ENCODE data around the gene SLC51A. TPM values are rescaled to one million over a fixed set of nuclear protein-coding genes. Genes with fewer than 3 reads are reported as not detected.

The SLC51A gene
- total and polyA plus RNA-seq, 2 donors (not counting 3 experiments of a cell fraction or from before 2014, with no cell fraction given) = not detected

DNA sequence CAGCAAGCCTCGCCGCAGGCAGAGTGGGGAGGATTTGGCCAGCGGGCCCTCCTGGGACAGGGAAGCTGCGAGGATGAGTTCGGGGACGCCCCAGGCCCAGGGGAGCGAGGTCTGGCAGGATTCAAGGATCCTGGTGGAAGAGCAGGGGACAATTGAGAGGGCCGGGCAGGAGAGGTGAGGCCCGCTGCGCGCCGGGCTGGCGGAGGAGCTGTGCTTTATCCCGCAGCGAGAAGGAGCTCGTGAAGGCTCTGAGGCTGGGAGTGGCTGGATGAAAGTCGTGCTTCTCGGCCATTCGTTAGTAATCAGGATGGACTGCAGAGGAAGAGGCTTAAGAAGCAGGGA is 3.6 kb downstream of the SLC51A start:
- dilution Hi-C loops (cut with MboI; ENCODE audit: extremely low pct_ligation_motif_present, low sequenced_read_pairs) (no loop called here), intact Hi-C loops (cut with micrococcal nuclease) (no loop called here)
- H3K27me3 ChIP-seq (ENCODE audit: control insufficient read depth in 2 of 2, insufficient read depth in 2 of 2, low read length in 2 of 2) = peaks cover 4 to 8% of the 10 kb centered on the region in 2 experiments
- H2AFZ ChIP-seq (ENCODE audit: low read depth, low read length) = no peak overlapping the region
- no peaks in the 10 kb centered on the region for H3K36me3 ChIP-seq (ENCODE audit: control insufficient read depth in 2 of 2, extremely low read depth in 1 of 2, insufficient read depth in 2 of 2, low read length in 2 of 2)
- no peak overlapping the region for H3K4me2 ChIP-seq (ENCODE audit: insufficient read depth, low read length)
- no peak for DNase-seq (ENCODE audit: low read depth, low spot score)
- H4K20me1 ChIP-seq (replicated peaks; ENCODE audit: control insufficient read depth, extremely low read depth, insufficient read depth, low read length) = no peaks in the 10 kb centered on the region
- no peak overlapping the region for H3K4me3 ChIP-seq (replicated peaks in 1 of 3; ENCODE audit: insufficient read depth in 1 of 3, low read depth in 1 of 3, low read length in 3 of 3)
- ChIA-PET CTCF (interaction anchor here (0.6 kb wide), 1 partner anchor 236 kb away, joined by 4 read pairs; no protein-coding TSS in a partner anchor), POLR2A (no interaction called here)
- H3K4me1 ChIP-seq (ENCODE audit: control insufficient read depth, extremely low read depth, insufficient read depth, low read length) = no peaks in the 10 kb centered on the region
- H3K79me2 ChIP-seq (ENCODE audit: control insufficient read depth, insufficient read depth, low read length) = no peaks in the 10 kb centered on the region
- no peak overlapping the region for H3K27ac ChIP-seq (ENCODE audit: insufficient read depth, low read depth, low read length)
- no TSS peak for BruUV-seq (replicated peaks)
- no peak for FAIRE-seq
- TF ChIP-seq EZH2 (IDR thresholded peaks at IDR 0.05; ENCODE audit: borderline replicate concordance, low read depth, low read length, severe bottlenecking) (no peak), GATA2 (IDR thresholded peaks at IDR 0.05; ENCODE audit: insufficient read depth, insufficient read length, low read depth, low read length) (no peak), MYC (IDR thresholded peaks at IDR 0.05; ENCODE audit: low read depth, low read length) (no peak), JUN (IDR thresholded peaks at IDR 0.05; ENCODE audit: borderline replicate concordance, insufficient read depth, insufficient read length, low read depth) (no peak), POLR2AphosphoS5 (IDR thresholded peaks at IDR 0.05; ENCODE audit: insufficient read depth, low read depth, low read length) (no peak), POLR2A (IDR thresholded peaks at IDR 0.05; ENCODE audit: low read depth, low read length) (no peak)
- TF ChIP-seq, protein P1, sequence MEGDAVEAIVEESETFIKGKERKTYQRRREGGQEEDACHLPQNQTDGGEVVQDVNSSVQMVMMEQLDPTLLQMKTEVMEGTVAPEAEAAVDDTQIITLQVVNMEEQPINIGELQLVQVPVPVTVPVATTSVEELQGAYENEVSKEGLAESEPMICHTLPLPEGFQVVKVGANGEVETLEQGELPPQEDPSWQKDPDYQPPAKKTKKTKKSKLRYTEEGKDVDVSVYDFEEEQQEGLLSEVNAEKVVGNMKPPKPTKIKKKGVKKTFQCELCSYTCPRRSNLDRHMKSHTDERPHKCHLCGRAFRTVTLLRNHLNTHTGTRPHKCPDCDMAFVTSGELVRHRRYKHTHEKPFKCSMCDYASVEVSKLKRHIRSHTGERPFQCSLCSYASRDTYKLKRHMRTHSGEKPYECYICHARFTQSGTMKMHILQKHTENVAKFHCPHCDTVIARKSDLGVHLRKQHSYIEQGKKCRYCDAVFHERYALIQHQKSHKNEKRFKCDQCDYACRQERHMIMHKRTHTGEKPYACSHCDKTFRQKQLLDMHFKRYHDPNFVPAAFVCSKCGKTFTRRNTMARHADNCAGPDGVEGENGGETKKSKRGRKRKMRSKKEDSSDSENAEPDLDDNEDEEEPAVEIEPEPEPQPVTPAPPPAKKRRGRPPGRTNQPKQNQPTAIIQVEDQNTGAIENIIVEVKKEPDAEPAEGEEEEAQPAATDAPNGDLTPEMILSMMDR (IDR thresholded peaks at IDR 0.05; ENCODE audit: extremely low read depth in 1 of 2, insufficient read depth in 1 of 2, low read depth in 1 of 2, low read length in 2 of 2) = no peak
- H3K9me1 ChIP-seq (replicated peaks; ENCODE audit: control insufficient read depth, extremely low read depth, insufficient read depth, low read length) = no peaks in the 10 kb centered on the region
- no peak overlapping the region for H3K9ac ChIP-seq (replicated peaks; ENCODE audit: extremely low read depth, insufficient read depth, low read length)
- H3K9me3 ChIP-seq (replicated peaks; ENCODE audit: control insufficient read depth, insufficient read depth, low read length) = no peaks in the 10 kb centered on the region

Data from endothelial cell of umbilical vein (primary cell).